ENCODE measurements around the gene MORN1.

DNA sequence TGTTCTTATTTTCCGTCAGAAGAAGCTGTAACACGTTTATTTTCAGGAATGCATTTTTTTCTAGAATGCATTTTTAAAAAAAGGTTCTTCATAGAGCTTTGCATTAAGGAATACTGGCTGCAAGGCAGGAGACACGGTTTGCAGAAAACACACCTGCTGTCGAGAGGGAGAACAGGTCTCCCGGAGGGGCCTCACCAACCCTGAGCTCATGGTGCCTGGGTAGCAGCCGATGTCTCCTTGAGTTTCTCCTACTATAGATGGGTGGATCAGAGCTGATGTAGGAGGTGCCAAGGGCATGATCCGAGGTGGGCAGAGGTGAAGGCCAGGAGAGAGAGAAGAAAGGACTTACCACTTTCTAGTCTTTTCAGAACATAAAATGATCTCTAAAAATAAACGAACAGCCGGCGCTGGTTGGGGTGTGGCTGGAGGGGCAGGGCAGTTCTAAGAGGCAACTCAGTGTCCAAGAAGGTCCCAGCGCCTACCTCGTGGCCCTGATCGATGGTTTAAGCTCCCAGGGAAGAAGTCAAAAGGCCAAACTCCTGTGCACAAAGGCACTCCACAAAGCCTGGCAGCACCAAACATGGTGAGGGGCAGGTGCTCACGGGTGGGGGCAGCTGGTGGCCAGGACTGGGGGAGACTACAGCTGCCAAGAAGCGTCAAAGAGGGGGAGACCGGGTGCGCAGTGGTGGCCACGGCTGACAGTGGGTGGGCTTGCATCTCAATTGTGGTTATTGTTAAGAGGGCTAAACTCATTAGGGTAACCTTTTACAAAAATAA is 12.2 kb downstream of the MORN1 start:
- TF ChIP-seq CTCF (IDR thresholded peaks at IDR 0.05) (no peak), POLR2A (IDR thresholded peaks at IDR 0.05) (no peak)

Data from right lobe of liver (tissue), 4 donors.